ENCODE data around the gene TTC13. TPM values are rescaled to one million over a fixed set of nuclear protein-coding genes. Genes with fewer than 3 reads are reported as not detected.
A peak's percentile ranks its signal among the peaks of the same experiment; 100 is the strongest.

The TTC13 gene
- total and polyA plus RNA-seq, 11 donors = 3.7 to 9.6 (median 6.9) TPM

- 82 to 86% (median 84%) methylated on average over 4 of the region's 4 CpGs for WGBS, 4 donors
- Histone ChIP-seq H3K27me3 (no peaks in the 10 kb centered on the region), H3K36me3 (peaks cover 0 to 17% (median 9%) of the 10 kb centered on the region in 9 donors), H3K4me1 (peaks cover 0 to 60% (median 21%) of the 10 kb centered on the region in 12 donors), H3K9me3 (no peaks in the 10 kb centered on the region), H3K27ac (peak overlapping the region in 4 of 12 donors; percentile 78 to 88 (median 80)), H3K4me3 (no peak overlapping the region)
- ATAC-seq (no peak), DNase-seq (no peak)
- TF ChIP-seq CTCF (IDR thresholded peaks at IDR 0.05) = no peak
- TF ChIP-seq POLR2A (IDR thresholded peaks at IDR 0.05) = no peak
- intact Hi-C loops (cut with DNase I) = loop anchor here in 3 of 10 donors (5.0 to 10.0 kb wide), 3 partner anchors 59 to 109 kb away; partner anchors contain the start of gene C1orf198 (in 1 of the 3)
Measured at GRCh38 chr1:230976360-230976759, 2.3 kb downstream of the TTC13 start.

- DNase-seq (no peak), ATAC-seq (no peak)
- Histone ChIP-seq H3K36me3 (peaks cover 0 to 9% (median 5%) of the 10 kb centered on the region in 9 donors), H3K4me3 (no peak overlapping the region), H3K4me1 (peaks cover 0 to 58% (median 21%) of the 10 kb centered on the region in 12 donors), H3K27me3 (no peaks in the 10 kb centered on the region), H3K9me3 (no peaks in the 10 kb centered on the region), H3K27ac (no peak overlapping the region)
- 54 to 95% (median 74%) methylated on average over 3 of the region's 3 CpGs for WGBS, 4 donors
- TF ChIP-seq CTCF (IDR thresholded peaks at IDR 0.05) = no peak
- no peak for TF ChIP-seq POLR2A (IDR thresholded peaks at IDR 0.05)
- intact Hi-C loops (cut with DNase I) = loop anchor here in 3 of 10 donors (5.0 to 10.0 kb wide), 3 partner anchors 58 to 108 kb away; partner anchors contain the start of gene C1orf198 (in 1 of the 3)
Measured at GRCh38 chr1:230975636-230976035, 3.0 kb downstream of the TTC13 start.

GRCh38 chr1:230972855-230973271, 5.8 kb downstream of the TTC13 start:
- intact Hi-C loops (cut with DNase I) = loop anchor here in 1 of 10 donors (10.0 kb wide), 1 partner anchor 58 kb away; no protein-coding TSS in a partner anchor
- Histone ChIP-seq H3K4me1 (peaks cover 0 to 43% (median 11%) of the 10 kb centered on the region in 12 donors), H3K36me3 (peaks cover 0 to 11% (median 5%) of the 10 kb centered on the region in 9 donors), H3K9me3 (no peaks in the 10 kb centered on the region), H3K27ac (peak overlapping the region in 1 of 12 donors; percentile 67), H3K27me3 (no peaks in the 10 kb centered on the region), H3K4me3 (no peak overlapping the region)
- 83 to 88% (median 84%) methylated on average over 1 of the region's 1 CpG for WGBS, 4 donors
- ATAC-seq (peak in 1 of 4 donors; percentile 51), DNase-seq (no peak)
- TF ChIP-seq POLR2A (IDR thresholded peaks at IDR 0.05) (no peak), CTCF (IDR thresholded peaks at IDR 0.05) (no peak)

GRCh38 chr1:230971771-230972170, 6.9 kb downstream of the TTC13 start:
- H3K36me3 ChIP-seq = peaks cover 0 to 11% (median 5%) of the 10 kb centered on the region in 9 donors
- intact Hi-C loops (cut with DNase I) = loop anchor here in 1 of 10 donors (10.0 kb wide), 1 partner anchor 57 kb away; no protein-coding TSS in a partner anchor
- ATAC-seq (no peak), DNase-seq (no peak)
- no peak for TF ChIP-seq CTCF (IDR thresholded peaks at IDR 0.05)
- no peak for TF ChIP-seq POLR2A (IDR thresholded peaks at IDR 0.05)
- no peak overlapping the region for H3K27ac ChIP-seq
- peaks cover 0 to 32% (median 2%) of the 10 kb centered on the region in 12 donors for H3K4me1 ChIP-seq
- H3K9me3 ChIP-seq = no peaks in the 10 kb centered on the region
- no peak overlapping the region for H3K4me3 ChIP-seq
- no peaks in the 10 kb centered on the region for H3K27me3 ChIP-seq
